ENCODE results near the gene ROBO1.

DNA sequence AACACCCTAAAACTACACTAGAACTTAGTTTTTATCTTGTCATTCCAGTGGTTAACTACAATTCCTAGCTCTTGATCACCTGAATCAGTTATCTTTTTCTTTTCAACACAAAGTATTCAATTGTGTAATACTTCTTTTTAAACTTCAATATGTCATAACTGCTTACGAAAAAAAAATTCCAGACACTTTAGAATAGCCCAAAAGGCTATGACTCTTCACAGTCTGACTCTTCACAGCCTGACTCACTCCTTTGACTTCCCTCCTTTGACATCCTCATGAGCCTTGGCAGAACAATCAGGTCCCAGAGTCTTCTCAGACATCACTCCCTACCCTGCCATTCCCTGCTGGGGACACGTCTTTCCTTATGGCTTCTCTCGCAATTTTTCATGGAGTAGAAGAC, 727.1 kb downstream of the ROBO1 start:
- TF ChIP-seq, protein P1, sequence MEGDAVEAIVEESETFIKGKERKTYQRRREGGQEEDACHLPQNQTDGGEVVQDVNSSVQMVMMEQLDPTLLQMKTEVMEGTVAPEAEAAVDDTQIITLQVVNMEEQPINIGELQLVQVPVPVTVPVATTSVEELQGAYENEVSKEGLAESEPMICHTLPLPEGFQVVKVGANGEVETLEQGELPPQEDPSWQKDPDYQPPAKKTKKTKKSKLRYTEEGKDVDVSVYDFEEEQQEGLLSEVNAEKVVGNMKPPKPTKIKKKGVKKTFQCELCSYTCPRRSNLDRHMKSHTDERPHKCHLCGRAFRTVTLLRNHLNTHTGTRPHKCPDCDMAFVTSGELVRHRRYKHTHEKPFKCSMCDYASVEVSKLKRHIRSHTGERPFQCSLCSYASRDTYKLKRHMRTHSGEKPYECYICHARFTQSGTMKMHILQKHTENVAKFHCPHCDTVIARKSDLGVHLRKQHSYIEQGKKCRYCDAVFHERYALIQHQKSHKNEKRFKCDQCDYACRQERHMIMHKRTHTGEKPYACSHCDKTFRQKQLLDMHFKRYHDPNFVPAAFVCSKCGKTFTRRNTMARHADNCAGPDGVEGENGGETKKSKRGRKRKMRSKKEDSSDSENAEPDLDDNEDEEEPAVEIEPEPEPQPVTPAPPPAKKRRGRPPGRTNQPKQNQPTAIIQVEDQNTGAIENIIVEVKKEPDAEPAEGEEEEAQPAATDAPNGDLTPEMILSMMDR (IDR thresholded peaks at IDR 0.05; ENCODE audit: low read length): no peak
- TF ChIP-seq EZH2phosphoT487 (IDR thresholded peaks at IDR 0.05; ENCODE audit: low read length): no peak
- no peak for TF ChIP-seq EZH2 (optimal IDR thresholded peaks at IDR 0.05; ENCODE audit: low read depth, low read length)

All from MM.1S (cell line).